Esophagus muscularis mucosa (tissue), 4 donors: ENCODE measurements around the gene PLD4.
"Not testable (repeated sequence)": the region's sequence is repeated elsewhere in the genome, so short reads cannot be mapped to it uniquely, and the experiment has no call there.

Experiments
- CTCF ChIP-seq, 3 experiments: fragments of 200-600 bp in 2 of 3; fragments of 450-650 bp in 1 of 3; sonication (generic) in 2 of 3; IDR thresholded peaks; one replicate each; pipeline ENCODE4 v1.5.1; 2017 to 2019; ENCODE audit warnings: antibody characterized with exemption in 3 of 3, mild to moderate bottlenecking in 2 of 3, moderate library complexity in 1 of 3
- EP300 ChIP-seq: sonication (generic); formaldehyde crosslinking; IDR thresholded peaks from one replicate; pipeline ENCODE4 v1.6.1; 2017; ENCODE audit warnings: antibody characterized with exemption
- POLR2A ChIP-seq: fragments of 450-650 bp; IDR thresholded peaks from one replicate; pipeline ENCODE4 v1.6.1; 2017; ENCODE audit warnings: antibody characterized with exemption, moderate library complexity, mild to moderate bottlenecking, low read depth
- POLR2AphosphoS5 ChIP-seq, 2 donors: sonication (generic); formaldehyde crosslinking; IDR thresholded peaks; one replicate each; pipeline ENCODE4 v1.6.1; 2017; ENCODE audit warnings: antibody characterized with exemption in 2 of 2

DNA sequence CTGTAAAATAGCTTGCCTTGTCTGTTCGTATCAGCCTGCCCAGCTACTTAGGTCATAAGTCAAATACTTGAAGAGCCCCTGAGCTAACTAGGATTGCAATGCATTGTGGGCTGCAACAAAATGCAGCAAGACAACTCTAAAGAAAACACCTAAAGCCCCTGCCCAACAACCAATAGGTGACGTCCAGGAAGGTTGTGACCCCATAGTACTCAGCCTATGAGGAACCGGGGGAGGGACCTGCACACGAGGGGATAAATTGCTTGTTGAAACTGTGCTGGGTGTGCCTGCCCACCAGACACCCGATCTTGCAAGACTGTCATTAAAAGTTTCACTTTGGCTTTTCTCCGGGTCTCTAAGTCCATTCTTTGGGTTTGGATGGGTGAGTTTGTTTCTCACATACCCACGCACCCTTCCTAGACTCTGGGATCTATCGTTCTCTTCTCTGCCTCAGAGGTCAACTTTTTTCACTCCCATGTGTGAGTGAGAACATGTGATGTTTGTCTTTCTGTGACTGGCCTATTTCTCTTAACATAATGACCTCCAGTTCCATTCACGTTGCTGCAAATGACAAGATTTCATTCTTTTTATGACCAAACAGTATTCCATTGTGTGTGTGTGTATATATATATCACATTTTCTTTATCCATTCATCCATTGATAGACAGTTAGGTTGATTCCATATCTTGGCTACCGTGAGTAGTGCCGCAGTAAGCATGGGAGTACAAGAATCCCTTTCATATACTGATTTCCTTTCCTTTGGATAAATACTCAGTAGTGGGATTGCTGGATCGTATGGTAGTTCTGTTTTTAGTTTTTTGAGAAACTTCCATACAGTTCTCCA, 5.3 kb upstream of the PLD4 start:
- TF ChIP-seq CTCF (IDR thresholded peaks at IDR 0.05); POLR2A; POLR2AphosphoS5 (IDR thresholded peaks at IDR 0.05); EP300: not testable (repeated sequence)
